ENCODE results near the gene DYRK1A. TPM values are rescaled to one million over a fixed set of nuclear protein-coding genes. Genes with fewer than 3 reads are reported as not detected.

DYRK1A gene
- total RNA-seq, 1 experiment from 2014 or later: 35.5 TPM

DNA sequence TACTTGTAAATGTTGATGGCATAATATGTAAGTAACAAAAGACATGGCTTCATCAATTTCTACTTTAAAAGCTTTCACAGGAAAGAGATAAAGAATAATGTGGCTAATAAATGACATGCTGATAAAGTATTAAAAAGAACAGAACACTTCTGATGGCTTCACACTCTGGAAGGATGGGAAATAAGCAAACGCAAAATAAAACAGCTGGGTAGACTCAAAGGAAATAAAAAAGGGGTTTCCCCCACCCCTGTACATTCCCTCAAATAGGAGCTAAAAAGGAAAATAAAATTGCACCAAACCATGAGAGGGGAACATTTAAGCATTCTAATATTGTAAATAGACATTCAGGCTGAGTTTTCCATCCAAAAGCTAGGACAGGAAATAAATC is 27.0 kb upstream of the DYRK1A start:
- Histone ChIP-seq H3K4me3 (peak overlapping the region; percentile 48; the same call in 1 of the 2 replicates), H3K27me3 (ENCODE audit: insufficient read depth, low read depth) (no peaks in the 10 kb centered on the region), H3K9me2 (ENCODE audit: insufficient read depth) (no peaks in the 10 kb centered on the region), H3K79me2 (ENCODE audit: low read depth) (no peaks in the 10 kb centered on the region), H3K4me1 (replicated peaks; ENCODE audit: insufficient read depth) (peaks cover 25% of the 10 kb centered on the region), H4K20me1 (ENCODE audit: insufficient read depth) (no peaks in the 10 kb centered on the region), H3F3A (ENCODE audit: insufficient read depth, low read depth) (peaks cover 24% of the 10 kb centered on the region), H3K9me3 (ENCODE audit: insufficient read depth, low read depth) (no peaks in the 10 kb centered on the region), H3K27ac (peak overlapping the region; percentile 83), H2AFZ (peak overlapping the region; percentile 33; the same call in 1 of the 2 replicates), H3K36me3 (ENCODE audit: low read depth) (no peaks in the 10 kb centered on the region), H3K4me2 (peak overlapping the region; percentile 71)
- ChIA-PET POLR2A (ENCODE audit: unreplicated experiment) (interaction anchor here (0.6 kb wide), 1 partner anchor 1520 kb away, joined by 5 read pairs; no protein-coding TSS in a partner anchor), CTCF (no interaction called here)
- BruUV-seq (replicated peaks): TSS peak; percentile 96
- DNase-seq: no peak
- TF ChIP-seq, protein P1, sequence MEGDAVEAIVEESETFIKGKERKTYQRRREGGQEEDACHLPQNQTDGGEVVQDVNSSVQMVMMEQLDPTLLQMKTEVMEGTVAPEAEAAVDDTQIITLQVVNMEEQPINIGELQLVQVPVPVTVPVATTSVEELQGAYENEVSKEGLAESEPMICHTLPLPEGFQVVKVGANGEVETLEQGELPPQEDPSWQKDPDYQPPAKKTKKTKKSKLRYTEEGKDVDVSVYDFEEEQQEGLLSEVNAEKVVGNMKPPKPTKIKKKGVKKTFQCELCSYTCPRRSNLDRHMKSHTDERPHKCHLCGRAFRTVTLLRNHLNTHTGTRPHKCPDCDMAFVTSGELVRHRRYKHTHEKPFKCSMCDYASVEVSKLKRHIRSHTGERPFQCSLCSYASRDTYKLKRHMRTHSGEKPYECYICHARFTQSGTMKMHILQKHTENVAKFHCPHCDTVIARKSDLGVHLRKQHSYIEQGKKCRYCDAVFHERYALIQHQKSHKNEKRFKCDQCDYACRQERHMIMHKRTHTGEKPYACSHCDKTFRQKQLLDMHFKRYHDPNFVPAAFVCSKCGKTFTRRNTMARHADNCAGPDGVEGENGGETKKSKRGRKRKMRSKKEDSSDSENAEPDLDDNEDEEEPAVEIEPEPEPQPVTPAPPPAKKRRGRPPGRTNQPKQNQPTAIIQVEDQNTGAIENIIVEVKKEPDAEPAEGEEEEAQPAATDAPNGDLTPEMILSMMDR (conservative IDR thresholded peaks at IDR 0.05): no peak
- TF ChIP-seq EZH2 (IDR thresholded peaks at IDR 0.05; ENCODE audit: low read depth): no peak
- intact Hi-C loops (cut with micrococcal nuclease; ENCODE audit: unreplicated experiment): loop anchor here (1.0 kb wide), 3 partner anchors 18 to 225 kb away; partner anchors contain the start of gene VPS26C

DNA sequence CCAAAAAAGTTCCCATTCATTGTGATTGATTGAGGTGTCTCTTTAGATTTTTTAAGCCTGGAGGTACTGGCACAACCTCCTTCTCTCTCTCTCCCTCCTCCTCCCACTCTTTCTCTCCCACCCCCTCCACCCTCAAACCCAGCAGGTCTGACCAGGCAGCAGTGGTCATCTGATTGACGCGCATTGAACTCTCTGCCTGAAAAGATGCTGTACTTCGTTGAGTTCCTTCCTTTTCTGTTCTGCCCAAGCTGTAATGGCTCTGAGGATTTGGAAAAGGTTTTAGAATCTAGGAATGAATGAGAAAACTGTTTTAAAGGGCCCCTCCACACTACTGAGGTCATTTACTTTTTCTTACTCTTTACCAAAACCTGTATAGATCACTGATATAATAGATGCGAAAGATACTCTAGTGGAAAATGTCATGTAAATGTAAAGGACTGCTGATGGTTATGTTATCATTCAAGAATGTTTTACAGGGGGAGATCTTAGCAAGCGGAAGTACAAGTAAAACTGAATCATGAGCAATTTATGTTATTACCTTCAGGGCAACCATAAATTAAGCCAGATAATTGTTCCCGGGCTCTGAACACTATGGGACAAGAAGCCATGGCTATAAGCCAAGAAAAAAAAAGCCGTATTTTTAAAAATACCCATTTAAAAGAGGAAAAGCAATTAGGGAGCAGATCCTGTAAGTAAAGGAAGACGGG is 25.2 kb upstream of the DYRK1A start:
- no peaks in the 10 kb centered on the region for H3K36me3 ChIP-seq (ENCODE audit: low read depth)
- no peaks in the 10 kb centered on the region for H3K79me2 ChIP-seq (ENCODE audit: low read depth)
- no peak overlapping the region for H3K4me2 ChIP-seq

DNA sequence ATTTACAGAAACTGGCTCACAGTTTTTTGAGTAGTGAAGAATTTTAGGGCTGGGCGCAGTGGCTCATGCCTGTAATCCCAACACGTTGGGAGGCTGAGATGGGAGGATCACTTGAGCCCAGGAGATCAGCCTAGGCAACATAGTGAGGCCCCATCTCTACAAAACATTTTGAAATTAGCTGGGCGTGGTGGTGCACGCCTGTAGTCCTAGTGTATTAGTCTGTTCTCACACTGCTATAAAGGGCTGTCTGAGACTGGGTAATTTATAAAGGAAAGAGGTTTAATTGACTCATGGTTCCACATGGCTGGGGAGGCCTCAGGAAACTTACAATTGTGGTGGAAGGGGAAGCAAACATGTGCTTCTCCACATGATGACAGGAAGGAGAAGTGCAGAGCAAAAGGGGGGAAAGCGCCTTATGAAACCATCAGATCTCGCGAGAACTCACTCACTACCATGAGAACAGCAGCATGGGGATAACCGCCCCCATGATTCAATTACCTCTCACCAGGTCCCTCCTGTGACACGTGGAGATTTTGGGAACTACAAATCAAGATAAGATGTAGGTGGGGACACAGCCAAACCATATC is 24.4 kb upstream of the DYRK1A start:
- Histone ChIP-seq H4K20me1 (ENCODE audit: insufficient read depth) (no peaks in the 10 kb centered on the region), H3K36me3 (ENCODE audit: low read depth) (no peaks in the 10 kb centered on the region), H3K4me3 (no peak overlapping the region), H3K9me3 (ENCODE audit: insufficient read depth, low read depth) (no peaks in the 10 kb centered on the region), H3K9me2 (ENCODE audit: insufficient read depth) (no peaks in the 10 kb centered on the region), H3K4me1 (replicated peaks; ENCODE audit: insufficient read depth) (peaks cover 25% of the 10 kb centered on the region), H3K27ac (peak overlapping the region; percentile 2; the same call in 1 of the 2 replicates), H3K27me3 (ENCODE audit: insufficient read depth, low read depth) (no peaks in the 10 kb centered on the region), H3K79me2 (ENCODE audit: low read depth) (no peaks in the 10 kb centered on the region), H3F3A (ENCODE audit: insufficient read depth, low read depth) (peaks cover 24% of the 10 kb centered on the region), H2AFZ (no peak overlapping the region), H3K4me2 (no peak overlapping the region)
- intact Hi-C loops (cut with micrococcal nuclease; ENCODE audit: unreplicated experiment): no loop called here
- TF ChIP-seq, protein P1 (conservative IDR thresholded peaks at IDR 0.05): no peak
- TF ChIP-seq EZH2 (IDR thresholded peaks at IDR 0.05; ENCODE audit: low read depth): no peak
- no TSS peak for BruUV-seq (replicated peaks)
- ChIA-PET CTCF (no interaction called here), POLR2A (ENCODE audit: unreplicated experiment) (no interaction called here)
- no peak for DNase-seq

More for the DNA sequence above, 25.2 kb upstream of the DYRK1A start:
- intact Hi-C loops (cut with micrococcal nuclease; ENCODE audit: unreplicated experiment): no loop called here
- no TSS peak for BruUV-seq (replicated peaks)
- TF ChIP-seq EZH2 (IDR thresholded peaks at IDR 0.05; ENCODE audit: low read depth): no peak
- TF ChIP-seq, protein P1 (conservative IDR thresholded peaks at IDR 0.05): no peak
- Histone ChIP-seq H3K4me3 (no peak overlapping the region), H3K9me3 (ENCODE audit: insufficient read depth, low read depth) (no peaks in the 10 kb centered on the region), H3K4me1 (replicated peaks; ENCODE audit: insufficient read depth) (peaks cover 25% of the 10 kb centered on the region), H4K20me1 (ENCODE audit: insufficient read depth) (no peaks in the 10 kb centered on the region), H3F3A (ENCODE audit: insufficient read depth, low read depth) (peaks cover 24% of the 10 kb centered on the region), H3K9me2 (ENCODE audit: insufficient read depth) (no peaks in the 10 kb centered on the region), H3K27me3 (ENCODE audit: insufficient read depth, low read depth) (no peaks in the 10 kb centered on the region), H3K27ac (peak overlapping the region; percentile 2; the same call in 1 of the 2 replicates), H2AFZ (no peak overlapping the region)
- CTCF ChIA-PET: no interaction called here
- DNase-seq: peak in 1 of 2 experiments; percentile 59
- POLR2A ChIA-PET (ENCODE audit: unreplicated experiment): no interaction called here
